ENCODE measurements around the gene LIN7B.
"Not testable (repeated sequence)": the region's sequence is repeated elsewhere in the genome, so short reads cannot be mapped to it uniquely, and the experiment has no call there.

The LIN7B gene

DNA sequence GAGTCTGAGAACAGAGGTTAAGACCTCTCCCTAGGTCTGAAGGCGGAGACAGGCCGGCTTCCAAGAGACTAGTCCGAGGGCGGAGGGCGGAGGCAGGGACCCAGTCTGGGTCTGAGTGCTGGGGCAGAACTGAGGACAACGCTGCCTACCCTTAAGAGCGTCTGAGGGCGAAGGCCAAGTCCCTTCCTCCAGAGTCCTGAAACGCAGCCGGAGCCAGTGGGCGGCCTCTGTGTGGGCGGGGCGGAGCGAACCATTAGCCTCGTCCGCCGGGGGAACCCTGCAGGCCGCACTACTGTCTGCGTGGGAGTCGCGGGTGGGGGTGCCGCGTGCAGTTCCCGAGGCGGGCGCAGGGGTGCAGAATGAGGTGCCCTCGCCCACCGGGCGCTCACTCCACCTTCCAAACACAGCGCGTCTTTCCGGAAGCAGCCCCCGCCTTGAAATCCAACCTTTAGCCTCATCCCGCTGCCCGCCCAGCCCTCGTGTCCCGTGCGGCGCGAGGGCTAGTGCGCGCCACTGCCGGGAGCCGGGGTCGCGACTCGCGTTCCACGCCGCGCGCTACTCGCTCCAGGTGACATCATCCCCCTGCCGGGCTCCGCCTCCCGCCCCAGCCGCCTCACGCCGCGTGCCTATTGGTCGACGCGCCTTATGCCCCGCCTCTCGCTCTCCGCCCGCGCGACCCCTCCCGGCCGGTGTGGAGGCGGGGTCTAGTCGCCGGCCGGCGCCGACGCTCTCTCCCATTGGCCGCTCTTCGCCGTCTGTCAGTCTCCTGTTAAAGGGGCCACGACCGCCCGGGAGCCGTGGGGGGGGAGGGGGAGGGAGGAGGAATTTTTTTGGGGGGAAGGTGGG, 4.6 kb downstream of the LIN7B start, which contains the start of gene C19orf73:
C19orf73 (minus strand) TSS at position 579 of the 846 bp plus-strand sequence; CDS start at position 458, 121 bp downstream.
- peak; percentile 89 to 94 (median 90) for DNase-seq (ENCODE audit: low read depth in 3 of 3)

DNA sequence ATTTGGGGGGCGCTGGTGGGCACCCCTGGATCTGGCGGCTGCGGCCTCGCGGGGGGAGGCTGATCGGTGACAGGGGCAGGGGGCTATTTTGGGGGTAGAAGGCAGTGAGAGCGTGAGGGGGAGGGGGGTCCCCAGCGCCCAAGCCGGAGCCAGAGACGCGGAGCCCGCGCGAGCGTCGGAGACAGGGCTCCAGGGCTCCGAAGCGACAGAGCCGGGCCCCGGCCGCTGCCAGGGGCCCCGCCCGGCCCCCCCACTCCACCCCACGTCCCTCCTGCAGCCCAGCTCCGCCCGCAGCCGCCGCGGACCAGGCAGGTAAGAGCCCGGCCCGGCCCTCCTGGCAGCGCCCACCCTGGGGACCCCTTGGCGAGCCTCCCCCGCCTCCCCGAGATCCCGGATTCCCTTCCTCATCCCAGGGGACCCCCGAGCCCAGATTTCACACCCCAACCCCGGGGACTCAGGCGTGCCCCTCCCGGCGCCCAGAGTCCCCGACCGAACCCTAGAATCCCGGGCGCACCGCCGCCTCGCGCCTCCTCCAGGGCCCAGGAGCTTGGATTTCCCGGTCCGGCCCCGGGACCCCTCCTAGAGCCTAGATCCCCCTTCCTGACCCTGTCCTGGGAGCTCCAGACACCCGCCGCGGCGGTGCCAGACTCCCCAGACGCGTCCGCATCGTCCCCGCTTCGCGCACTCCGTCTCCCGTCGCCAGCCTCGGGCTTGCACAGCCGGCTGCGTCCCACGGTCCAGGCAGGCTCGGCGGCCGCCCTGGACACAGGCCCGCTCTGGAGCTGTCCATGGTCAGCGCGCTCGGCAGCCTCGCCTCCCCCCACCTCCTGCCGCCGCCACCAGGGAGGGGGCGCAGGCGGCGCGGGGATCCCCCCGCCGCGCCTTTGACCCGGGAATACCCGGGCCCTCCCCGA, 5.5 kb downstream of the LIN7B start, which contains the start of gene PPFIA3:
PPFIA3 (plus strand) TSS at position 134 of the 914 bp plus-strand sequence. CDS start 8,330 bp downstream, outside the sequence.
- no peak for DNase-seq (ENCODE audit: low read depth in 3 of 3)

DNA sequence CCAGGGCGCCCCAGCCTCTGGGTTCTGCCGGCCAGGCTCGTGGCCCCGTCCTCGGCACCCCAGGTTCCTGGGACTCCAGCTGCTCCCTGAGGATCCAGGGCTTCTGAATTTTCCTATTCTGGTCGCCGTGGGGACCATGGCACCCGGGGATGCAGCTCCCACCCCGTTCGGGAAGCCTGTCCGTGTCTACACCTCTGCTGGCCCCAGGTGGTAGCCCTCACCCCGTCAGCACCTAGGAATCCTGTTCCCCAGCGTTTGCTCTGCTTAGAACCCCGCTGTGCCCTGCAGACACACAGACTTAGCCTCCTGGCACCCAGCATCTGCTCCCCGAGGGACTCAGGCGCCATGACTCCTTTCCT, 6.1 kb downstream of the LIN7B start:
- no peak for DNase-seq (ENCODE audit: low read depth in 3 of 3)

DNA sequence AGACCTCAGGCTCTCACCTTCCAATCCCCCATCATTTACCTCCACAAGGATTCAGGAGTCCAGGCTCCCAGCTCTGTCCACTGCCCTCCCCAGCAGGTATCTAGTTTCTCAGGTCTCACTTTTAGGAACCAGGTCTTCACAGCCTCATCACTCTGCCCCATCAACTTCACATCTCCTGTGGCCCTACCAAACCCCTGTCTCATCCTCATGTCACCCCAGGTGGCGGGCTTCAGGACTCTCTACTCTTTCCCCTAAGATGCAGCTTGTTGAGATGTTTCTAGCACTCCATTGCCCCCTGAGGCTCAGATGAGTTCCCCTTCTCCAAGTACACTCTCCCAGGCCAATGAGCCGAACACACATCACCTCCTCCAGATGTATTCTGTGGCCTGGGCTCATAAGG, 6.7 kb downstream of the LIN7B start:
- DNase-seq (ENCODE audit: low read depth in 3 of 3), result no peak

DNA sequence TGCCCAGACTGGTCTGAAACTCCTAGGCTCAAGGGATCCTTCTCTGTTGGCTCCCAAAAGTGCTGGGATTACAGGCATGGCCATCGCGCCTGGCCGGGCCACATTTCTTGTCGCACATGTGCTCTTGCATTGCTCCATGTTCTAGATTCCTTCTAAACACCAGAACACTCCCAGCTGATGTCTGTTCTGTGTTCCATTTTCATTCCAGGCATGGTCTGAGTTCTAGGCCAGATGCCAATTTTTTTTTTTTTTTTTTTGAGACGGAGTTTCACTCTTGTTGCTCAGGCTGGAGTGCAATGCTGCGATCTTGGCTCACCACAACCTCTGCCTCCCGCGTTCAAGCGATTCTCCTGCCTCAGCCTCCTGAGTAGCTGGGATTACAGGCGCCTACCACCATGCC, 7.7 kb downstream of the LIN7B start:
- DNase-seq (ENCODE audit: low read depth in 3 of 3), result not testable (repeated sequence)

DNA sequence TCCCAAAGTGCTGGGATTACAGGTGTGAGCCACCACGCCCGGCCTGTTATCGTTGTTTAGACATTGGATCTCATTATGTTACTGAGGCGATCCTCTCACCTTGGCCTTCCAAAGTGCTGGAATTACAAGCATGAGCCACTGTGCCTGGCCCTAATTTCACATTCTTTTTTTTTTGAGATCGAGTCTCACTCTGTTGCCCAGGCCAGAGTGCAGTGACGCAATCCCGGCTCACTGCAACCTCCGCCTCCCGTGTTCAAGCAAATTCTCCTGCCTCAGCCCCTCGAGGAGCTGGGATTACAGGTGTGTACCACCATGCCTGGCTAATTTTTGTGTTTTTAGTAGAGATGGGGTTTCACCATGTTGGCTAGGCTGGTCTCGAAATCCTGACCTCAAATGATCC, 9.1 kb downstream of the LIN7B start:
- DNase-seq (ENCODE audit: low read depth in 3 of 3), result not testable (repeated sequence)

DNA sequence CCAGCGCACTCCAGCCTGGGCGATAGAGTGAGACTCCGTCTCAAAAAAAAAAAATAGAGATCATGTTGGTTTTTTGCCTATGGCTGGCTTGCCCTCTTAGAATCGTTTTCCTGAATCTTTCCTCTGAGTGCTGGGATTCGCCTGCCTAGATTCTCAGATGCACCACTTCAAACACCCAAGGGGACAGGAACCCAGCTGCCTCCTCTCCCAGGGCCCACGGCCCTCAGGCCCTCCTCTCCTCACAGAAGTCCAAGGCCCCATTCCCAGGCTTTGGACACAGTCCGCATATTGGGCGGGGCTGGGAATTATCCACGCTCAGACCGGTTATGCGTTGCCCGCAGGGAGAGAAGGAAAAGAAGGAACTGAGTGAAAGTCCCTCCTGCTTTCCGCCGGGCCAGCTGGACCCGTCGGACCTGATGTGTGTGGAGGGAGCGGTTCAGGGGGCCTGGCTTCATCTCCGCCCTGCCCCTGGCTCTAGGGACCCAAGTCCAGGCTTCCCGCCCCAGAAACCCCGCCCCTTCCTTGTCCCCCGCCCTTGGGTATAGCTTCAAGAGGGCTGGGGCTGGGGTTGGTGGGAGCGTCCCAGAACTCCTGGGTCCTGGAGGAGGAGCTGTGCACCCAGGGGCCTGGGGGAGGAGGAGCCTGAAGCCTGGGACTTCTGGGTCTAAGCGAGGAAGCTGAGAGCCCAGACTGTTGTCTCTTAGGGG, 11.0 kb downstream of the LIN7B start:
- no peak for DNase-seq (ENCODE audit: low read depth in 3 of 3)

DNA sequence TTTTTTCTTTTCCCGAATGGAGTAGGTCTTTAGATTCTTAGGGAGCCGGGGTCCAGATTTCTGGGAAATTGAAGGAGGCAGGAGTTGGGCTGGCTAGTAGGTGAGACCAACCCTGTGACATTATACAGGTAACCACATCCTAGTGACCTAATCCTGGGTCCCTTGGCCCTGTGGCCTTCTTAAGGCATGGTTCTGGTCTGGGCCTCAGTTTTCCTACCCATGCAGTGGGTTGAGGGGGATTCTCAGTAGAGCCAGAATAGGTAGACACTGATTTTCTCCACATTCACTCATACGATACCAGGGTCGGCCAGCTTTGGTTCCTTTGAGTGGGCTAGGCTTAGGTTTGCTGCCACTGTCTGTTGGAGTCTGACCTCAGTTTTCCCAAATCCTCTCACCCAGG, 12.4 kb downstream of the LIN7B start:
- DNase-seq (ENCODE audit: low read depth in 3 of 3), result no peak

GRCh38 chr19:49127225-49127624, 13.1 kb downstream of the LIN7B start:
- DNase-seq (ENCODE audit: low read depth in 3 of 3), result not testable (repeated sequence)

DNA sequence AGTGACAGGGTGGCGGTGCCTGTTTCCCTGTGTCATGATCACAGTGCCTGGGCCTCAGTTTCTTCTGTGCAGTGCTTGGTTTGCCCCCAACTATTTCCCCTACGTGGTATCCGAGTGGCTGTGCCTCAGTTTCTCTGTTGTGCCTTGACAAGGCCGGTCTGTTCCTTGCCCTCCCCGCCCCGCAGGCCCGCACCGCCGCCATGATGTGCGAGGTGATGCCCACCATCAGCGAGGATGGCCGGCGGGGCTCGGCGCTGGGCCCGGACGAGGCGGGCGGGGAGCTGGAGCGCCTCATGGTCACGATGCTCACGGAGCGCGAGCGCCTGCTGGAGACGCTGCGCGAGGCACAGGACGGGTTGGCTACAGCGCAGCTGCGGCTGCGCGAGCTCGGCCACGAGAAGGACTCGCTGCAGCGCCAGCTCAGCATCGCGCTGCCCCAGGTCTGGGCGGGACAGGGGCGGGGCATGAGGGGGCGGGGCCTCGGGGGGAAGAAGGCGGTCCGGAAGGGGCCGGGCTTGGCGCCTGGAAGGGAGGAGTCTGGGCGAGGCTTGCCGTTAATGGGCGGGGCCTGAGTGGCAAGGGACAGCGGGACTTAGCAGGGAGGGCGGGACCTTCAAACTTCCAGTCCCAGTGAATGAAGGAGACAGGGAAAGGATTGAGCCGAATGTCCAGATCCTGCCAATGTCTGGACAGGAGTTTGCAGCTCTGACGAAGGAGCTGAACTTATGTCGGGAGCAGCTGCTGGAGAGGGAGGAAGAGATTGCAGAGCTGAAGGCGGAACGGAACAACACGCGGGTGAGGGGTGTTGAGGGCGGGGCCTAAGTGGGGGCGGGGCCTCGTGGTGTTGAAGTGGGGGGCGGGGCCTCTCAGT, 13.7 kb downstream of the LIN7B start:
- peak; percentile 88 to 95 (median 92) for DNase-seq (ENCODE audit: low read depth in 3 of 3)

DNA sequence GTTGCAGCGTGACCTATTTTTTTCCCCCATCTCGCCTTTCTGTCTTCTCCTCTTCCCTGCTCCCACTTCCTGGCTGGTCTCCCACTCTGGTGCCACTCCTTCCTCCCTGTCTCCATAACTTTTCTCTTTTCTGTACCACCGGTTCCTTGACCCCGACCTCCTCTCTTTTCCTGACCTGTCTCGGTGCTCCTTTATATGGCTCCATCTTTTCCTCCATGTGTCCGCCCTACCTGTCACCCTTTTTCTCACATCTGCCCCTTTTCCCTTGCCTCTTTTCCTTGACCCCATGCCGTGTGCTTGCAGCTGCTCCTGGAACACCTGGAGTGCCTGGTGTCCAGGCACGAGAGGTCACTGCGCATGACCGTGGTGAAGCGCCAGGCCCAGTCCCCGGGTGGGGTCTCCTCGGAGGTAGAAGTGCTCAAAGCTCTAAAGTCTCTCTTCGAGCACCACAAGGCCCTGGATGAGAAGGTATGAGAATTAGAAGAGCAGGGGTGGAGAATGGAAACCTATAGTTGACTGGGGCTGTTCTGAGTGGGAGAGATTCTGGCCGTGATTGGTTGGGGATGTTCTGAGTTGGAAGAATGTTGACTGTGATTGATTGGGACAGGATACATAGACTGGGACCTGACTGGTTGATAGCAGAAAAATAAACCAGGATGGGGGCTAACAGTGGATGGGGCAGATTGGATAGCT, 14.5 kb downstream of the LIN7B start:
- DNase-seq (ENCODE audit: low read depth in 3 of 3), result no peak

GRCh38 chr19:49129238-49129583, 15.0 kb downstream of the LIN7B start:
- no peak for DNase-seq (ENCODE audit: low read depth in 3 of 3)

DNA sequence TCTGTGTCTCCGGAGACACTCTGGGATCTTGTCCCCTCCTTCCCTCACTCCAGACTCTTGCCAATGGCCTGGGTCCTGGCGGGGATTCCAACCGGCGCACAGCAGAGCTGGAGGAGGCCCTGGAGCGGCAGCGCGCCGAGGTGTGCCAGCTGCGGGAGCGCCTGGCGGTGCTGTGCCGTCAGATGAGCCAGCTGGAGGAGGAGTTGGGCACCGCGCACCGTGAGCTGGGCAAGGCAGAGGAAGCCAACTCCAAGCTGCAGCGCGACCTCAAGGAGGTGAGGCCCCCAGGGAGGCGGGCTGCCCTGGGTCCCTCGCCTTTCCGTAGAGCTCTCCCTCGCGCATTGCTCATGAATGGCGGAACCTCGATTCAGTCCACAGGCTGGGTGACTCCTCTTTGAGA, 16.2 kb downstream of the LIN7B start:
- DNase-seq (ENCODE audit: low read depth in 3 of 3), result no peak

- DNase-seq (ENCODE audit: low read depth in 3 of 3), result no peak
Observed at GRCh38 chr19:49132974-49133609, 18.9 kb downstream of the LIN7B start.

DNA sequence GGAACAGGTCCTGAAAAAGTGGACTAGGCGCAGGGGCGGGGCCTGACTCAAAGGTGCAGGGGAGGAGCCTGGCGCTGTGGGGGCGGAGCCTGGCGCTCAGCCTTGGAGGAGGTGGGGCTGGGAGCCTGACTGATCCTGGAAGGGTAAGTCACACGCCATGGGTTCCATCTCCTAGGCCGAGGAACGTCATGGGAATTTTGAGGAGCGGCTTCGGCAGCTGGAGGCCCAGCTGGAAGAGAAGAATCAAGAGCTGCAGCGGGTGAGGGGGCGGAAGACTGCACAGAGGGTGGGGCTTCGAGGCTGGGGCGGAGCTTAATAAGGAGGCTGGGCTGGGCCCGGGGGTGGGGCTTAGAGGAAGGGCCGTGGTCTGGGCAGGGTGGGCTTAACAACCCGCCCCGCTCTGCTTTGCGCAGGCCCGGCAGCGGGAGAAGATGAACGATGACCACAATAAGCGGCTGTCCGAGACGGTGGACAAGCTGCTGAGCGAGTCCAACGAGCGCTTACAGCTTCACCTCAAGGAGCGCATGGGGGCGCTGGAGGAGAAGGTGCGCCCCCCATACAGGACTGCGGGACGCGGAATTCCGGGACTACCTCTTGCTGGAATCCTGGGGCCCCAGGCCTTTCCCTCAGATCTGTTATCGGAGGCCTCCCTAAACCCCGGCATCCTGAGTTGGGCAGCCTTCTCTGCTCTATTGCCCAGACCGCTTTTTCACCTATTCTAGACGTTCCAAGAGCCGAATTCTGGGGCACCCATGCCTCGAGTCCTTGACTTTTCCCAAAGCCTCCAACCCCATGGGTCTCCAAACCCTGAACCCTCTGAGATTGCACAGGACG, 19.7 kb downstream of the LIN7B start:
- peak in 1 of 3 experiments; percentile 56 for DNase-seq (ENCODE audit: low read depth in 3 of 3)

GRCh38 chr19:49135686-49136085, 21.5 kb downstream of the LIN7B start:
- DNase-seq (ENCODE audit: low read depth in 3 of 3), result no peak

GRCh38 chr19:49136771-49137171, 22.6 kb downstream of the LIN7B start:
- no peak for DNase-seq (ENCODE audit: low read depth in 3 of 3)

DNA sequence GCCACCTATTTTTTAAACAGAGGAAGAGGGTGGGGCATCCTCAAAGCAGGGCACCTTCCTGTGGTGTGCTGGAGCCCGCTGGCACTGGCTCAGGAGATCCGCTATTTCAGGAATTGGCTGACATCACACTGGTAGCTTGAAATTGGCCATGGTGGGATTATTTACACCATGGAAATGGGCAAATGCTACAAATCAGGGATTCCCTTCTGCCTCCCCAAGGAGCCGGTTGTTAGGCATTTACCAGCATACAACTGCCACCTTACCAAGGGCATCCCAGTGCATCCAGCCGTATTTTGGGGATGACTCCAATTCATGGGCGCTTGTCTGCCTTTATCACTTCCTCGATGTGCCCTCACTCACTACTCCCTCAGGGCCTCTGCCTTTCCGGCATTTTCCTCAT, 26.8 kb downstream of the LIN7B start:
- no peak for DNase-seq (ENCODE audit: low read depth in 3 of 3)

DNA sequence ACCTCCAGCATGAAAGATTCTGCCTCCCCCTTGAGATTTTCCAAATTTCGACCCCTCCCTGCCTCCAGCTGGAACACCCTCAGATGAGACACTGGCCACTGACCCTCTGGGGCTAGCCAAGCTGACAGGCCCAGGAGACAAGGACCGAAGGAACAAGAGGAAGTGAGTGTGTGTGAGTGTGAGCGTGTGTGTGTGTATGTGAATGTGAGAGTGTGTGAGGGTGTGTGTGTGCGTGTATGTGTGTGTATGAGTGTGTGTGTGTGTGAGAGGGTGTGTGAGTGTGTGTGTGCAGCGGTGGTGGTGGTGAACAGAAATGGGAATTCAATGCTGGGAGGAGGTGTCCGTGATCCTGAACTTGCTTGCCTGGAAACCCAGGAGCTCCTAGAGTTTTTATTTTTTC, 27.2 kb downstream of the LIN7B start:
- no peak for DNase-seq (ENCODE audit: low read depth in 3 of 3)

Measured in stimulated activated CD4-positive, alpha-beta T cell treated with anti-CD3 and anti-CD28 coated beads, TNF-alpha, amount 100 ng/mL, for 24 hours (primary cell).